HepG2 (cell line): ENCODE data around the gene ARL2. TPM values are rescaled to one million over a fixed set of nuclear protein-coding genes. Genes with fewer than 3 reads are reported as not detected.

Experiments used
- ATRX ChIP-seq: sonication (generic); formaldehyde crosslinking; IDR thresholded peaks from 2 replicates; pipeline ENCODE4 v1.4.0; 2020; ENCODE audit warnings: missing genetic modification reagents, borderline replicate concordance
- FOXK2 ChIP-seq: fragments of 450-650 bp; IDR thresholded peaks from 2 replicates; pipeline ENCODE4 v1.6.1; 2016
- GABPA ChIP-seq, 2 experiments: IDR thresholded peaks; 2 replicates each; pipeline ENCODE4 v1.6.1; 2011 to 2016; ENCODE audit warnings: low read depth in 2 of 2, low read length in 1 of 2, missing biosample characterization in 1 of 2, missing genetic modification characterization in 1 of 2
- GATAD1 ChIP-seq: IDR thresholded peaks from 2 replicates; pipeline ENCODE4 v1.6.1; 2016; ENCODE audit warnings: missing genetic modification reagents, missing compliant biosample characterization
- KDM2A ChIP-seq: sonication (generic); formaldehyde crosslinking; IDR thresholded peaks from 2 replicates; pipeline ENCODE4 v1.4.0; 2020; ENCODE audit warnings: low read depth, missing genetic modification reagents, borderline replicate concordance
- KLF11 ChIP-seq: IDR thresholded peaks from 2 replicates; pipeline ENCODE4 v1.6.1; 2016; ENCODE audit warnings: missing compliant biosample characterization
- KLF16 ChIP-seq, 2 experiments: sonication (generic) in 1 of 2; formaldehyde crosslinking in 1 of 2; IDR thresholded peaks; 2 replicates each; pipeline versions ENCODE4 v1.6.1 to v1.8.0; 2016 to 2023; ENCODE audit warnings: missing genetic modification reagents in 2 of 2, missing compliant biosample characterization in 1 of 2
- MXD4 ChIP-seq: IDR thresholded peaks from 2 replicates; pipeline ENCODE4 v1.6.1; 2016; ENCODE audit warnings: mild to moderate bottlenecking, missing biosample characterization, missing genetic modification reagents
- RFX3 ChIP-seq: IDR thresholded peaks from 2 replicates; pipeline ENCODE4 v1.6.1; 2016; ENCODE audit warnings: missing biosample characterization, missing genetic modification reagents
- RXRA ChIP-seq: sonication (generic); formaldehyde crosslinking; IDR thresholded peaks from 2 replicates; pipeline ENCODE4 v1.5.1; 2020; ENCODE audit warnings: missing genetic modification reagents
- SKI ChIP-seq: fragments of 450-650 bp; IDR thresholded peaks from one replicate; pipeline ENCODE4 v1.6.1; 2018; ENCODE audit warnings: mild to moderate bottlenecking; ENCODE audit not compliant: partially characterized antibody
- SRSF1 ChIP-seq: fragments of 200-400 bp; formaldehyde crosslinking; optimal IDR thresholded peaks from 2 replicates; pipeline ENCODE3; 2017; ENCODE audit warnings: mild to moderate bottlenecking, low read depth, low read length, moderate library complexity
- polyA plus RNA-seq, 8 experiments: library from polyadenylated mRNA; depleted of rRNA in 3 of 8; stranded (reverse) in 7 of 8; unstranded in 1 of 8; fragments of >200 nt; fragmentation: Illumina TruSeq in 4 of 8; extraction: Trizol in 4 of 8; gene quantifications; 2 replicates each; pipeline versions ENCODE4 v1.2.1 to v1.2.3, GENCODE V29; 2011 to 2016; ENCODE audit warnings: low read depth in 4 of 8, missing spikeins in 1 of 8, mixed read lengths in 1 of 8; ENCODE audit not compliant: insufficient read depth in 1 of 8
- total RNA-seq, 5 experiments: library from RNA; depleted of rRNA; stranded (reverse); fragments of >200 nt; fragmentation: Illumina TruSeq; extraction: Trizol; gene quantifications; 2 replicates each; pipeline ENCODE4 v1.2.3, GENCODE V29; 2016; ENCODE audit warnings: low read depth in 1 of 5
- TF ChIP-seq, protein P1 (sequence below), 2 experiments: sonication (generic) in 1 of 2; formaldehyde crosslinking in 1 of 2; IDR thresholded peaks; 2 replicates each; pipeline versions ENCODE4 v1.4.0 to v1.6.1; 2018 to 2020; ENCODE audit warnings: missing genetic modification reagents in 2 of 2, borderline replicate concordance in 1 of 2, low read depth in 1 of 2, mild to moderate bottlenecking in 1 of 2, missing biosample characterization in 1 of 2
- TF ChIP-seq, protein P2 (sequence below): sonication (generic); formaldehyde crosslinking; IDR thresholded peaks from 2 replicates; pipeline ENCODE4 v1.4.0; 2020; ENCODE audit warnings: mild to moderate bottlenecking, missing genetic modification reagents
- TF ChIP-seq, protein P3 (sequence below): sonication (generic); formaldehyde crosslinking; conservative IDR thresholded peaks from 2 replicates; pipeline ENCODE4 v1.4.0; 2020; ENCODE audit warnings: mild to moderate bottlenecking, missing genetic modification reagents, moderate library complexity
- TF ChIP-seq, protein P4 (sequence below): sonication (generic); formaldehyde crosslinking; IDR thresholded peaks from 2 replicates; pipeline ENCODE4 v1.5.0; 2020; ENCODE audit warnings: mild to moderate bottlenecking, missing genetic modification reagents
- TF ChIP-seq, protein P5 (sequence below): sonication (generic); formaldehyde crosslinking; IDR thresholded peaks from 2 replicates; pipeline ENCODE4 v1.5.0; 2020; ENCODE audit warnings: mild to moderate bottlenecking, missing genetic modification reagents
- TF ChIP-seq, protein P6 (sequence below): sonication (generic); formaldehyde crosslinking; IDR thresholded peaks from 2 replicates; pipeline ENCODE4 v1.9.0; 2021; ENCODE audit warnings: missing genetic modification reagents, mild to moderate bottlenecking, borderline replicate concordance

ARL2 gene
- total and polyA plus RNA-seq, 2 of the 13 experiments (the other 11 are each of a cell fraction or from before 2014, with no cell fraction given) = 82.9 to 84.4 TPM

DNA sequence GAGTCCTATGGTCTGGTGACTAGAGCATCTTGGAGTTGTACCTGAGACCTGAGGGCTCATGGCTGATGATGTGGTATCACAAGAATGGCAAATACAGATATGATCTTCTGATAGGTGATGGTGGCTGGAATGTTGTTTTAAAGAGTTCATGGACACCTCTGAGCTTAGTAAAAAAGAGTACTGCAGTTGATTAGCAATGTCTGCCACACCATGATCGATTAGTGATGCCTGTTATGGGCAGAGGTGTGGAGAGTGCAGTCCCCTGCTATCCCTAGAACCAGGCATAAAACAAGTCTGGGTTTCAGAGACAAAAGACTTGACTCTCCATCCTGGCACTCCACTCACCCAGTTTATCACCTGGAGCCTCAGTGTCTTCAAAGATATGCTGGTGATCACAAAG is 15.8 kb upstream of the ARL2 start (continued):
- TF ChIP-seq, protein P1, sequence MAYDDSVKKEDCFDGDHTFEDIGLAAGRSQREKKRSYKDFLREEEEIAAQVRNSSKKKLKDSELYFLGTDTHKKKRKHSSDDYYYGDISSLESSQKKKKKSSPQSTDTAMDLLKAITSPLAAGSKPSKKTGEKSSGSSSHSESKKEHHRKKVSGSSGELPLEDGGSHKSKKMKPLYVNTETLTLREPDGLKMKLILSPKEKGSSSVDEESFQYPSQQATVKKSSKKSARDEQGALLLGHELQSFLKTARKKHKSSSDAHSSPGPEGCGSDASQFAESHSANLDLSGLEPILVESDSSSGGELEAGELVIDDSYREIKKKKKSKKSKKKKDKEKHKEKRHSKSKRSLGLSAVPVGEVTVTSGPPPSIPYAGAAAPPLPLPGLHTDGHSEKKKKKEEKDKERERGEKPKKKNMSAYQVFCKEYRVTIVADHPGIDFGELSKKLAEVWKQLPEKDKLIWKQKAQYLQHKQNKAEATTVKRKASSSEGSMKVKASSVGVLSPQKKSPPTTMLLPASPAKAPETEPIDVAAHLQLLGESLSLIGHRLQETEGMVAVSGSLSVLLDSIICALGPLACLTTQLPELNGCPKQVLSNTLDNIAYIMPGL (CRISPR knock-in tag; IDR thresholded peaks at IDR 0.05; ENCODE audit: borderline replicate concordance in 1 of 2, low read depth in 1 of 2) = peak in 1 of 2 experiments; percentile 47; a peak in 1 of 4 replicates
- TF ChIP-seq, protein P2, sequence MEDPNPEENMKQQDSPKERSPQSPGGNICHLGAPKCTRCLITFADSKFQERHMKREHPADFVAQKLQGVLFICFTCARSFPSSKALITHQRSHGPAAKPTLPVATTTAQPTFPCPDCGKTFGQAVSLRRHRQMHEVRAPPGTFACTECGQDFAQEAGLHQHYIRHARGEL (CRISPR knock-in tag) = no peak
- TF ChIP-seq KLF16 (CRISPR knock-in tag; IDR thresholded peaks at IDR 0.05) (peak in 1 of 2 experiments; percentile 50; a peak in 1 of 4 replicates), RFX3 (CRISPR knock-in tag) (no peak), FOXK2 (no peak), ATRX (no peak), MXD4 (CRISPR knock-in tag) (no peak), GABPA (IDR thresholded peaks at IDR 0.05; ENCODE audit: low read depth, low read length) (no peak), GABPA (CRISPR knock-in tag; IDR thresholded peaks at IDR 0.05; ENCODE audit: low read depth) (peak; percentile 32; the same call in 1 of the 2 replicates), SRSF1 (no peak), RXRA (CRISPR knock-in tag) (no peak), KDM2A (CRISPR knock-in tag) (no peak), SKI (no peak), KLF11 (CRISPR knock-in tag) (no peak), GATAD1 (peak; percentile 73)
- TF ChIP-seq, protein P3, sequence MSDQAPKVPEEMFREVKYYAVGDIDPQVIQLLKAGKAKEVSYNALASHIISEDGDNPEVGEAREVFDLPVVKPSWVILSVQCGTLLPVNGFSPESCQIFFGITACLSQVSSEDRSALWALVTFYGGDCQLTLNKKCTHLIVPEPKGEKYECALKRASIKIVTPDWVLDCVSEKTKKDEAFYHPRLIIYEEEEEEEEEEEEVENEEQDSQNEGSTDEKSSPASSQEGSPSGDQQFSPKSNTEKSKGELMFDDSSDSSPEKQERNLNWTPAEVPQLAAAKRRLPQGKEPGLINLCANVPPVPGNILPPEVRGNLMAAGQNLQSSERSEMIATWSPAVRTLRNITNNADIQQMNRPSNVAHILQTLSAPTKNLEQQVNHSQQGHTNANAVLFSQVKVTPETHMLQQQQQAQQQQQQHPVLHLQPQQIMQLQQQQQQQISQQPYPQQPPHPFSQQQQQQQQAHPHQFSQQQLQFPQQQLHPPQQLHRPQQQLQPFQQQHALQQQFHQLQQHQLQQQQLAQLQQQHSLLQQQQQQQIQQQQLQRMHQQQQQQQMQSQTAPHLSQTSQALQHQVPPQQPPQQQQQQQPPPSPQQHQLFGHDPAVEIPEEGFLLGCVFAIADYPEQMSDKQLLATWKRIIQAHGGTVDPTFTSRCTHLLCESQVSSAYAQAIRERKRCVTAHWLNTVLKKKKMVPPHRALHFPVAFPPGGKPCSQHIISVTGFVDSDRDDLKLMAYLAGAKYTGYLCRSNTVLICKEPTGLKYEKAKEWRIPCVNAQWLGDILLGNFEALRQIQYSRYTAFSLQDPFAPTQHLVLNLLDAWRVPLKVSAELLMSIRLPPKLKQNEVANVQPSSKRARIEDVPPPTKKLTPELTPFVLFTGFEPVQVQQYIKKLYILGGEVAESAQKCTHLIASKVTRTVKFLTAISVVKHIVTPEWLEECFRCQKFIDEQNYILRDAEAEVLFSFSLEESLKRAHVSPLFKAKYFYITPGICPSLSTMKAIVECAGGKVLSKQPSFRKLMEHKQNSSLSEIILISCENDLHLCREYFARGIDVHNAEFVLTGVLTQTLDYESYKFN (CRISPR knock-in tag) = 0 out of 2 replicates have a peak, but pooled peaks have one; percentile 10
- TF ChIP-seq, protein P4, sequence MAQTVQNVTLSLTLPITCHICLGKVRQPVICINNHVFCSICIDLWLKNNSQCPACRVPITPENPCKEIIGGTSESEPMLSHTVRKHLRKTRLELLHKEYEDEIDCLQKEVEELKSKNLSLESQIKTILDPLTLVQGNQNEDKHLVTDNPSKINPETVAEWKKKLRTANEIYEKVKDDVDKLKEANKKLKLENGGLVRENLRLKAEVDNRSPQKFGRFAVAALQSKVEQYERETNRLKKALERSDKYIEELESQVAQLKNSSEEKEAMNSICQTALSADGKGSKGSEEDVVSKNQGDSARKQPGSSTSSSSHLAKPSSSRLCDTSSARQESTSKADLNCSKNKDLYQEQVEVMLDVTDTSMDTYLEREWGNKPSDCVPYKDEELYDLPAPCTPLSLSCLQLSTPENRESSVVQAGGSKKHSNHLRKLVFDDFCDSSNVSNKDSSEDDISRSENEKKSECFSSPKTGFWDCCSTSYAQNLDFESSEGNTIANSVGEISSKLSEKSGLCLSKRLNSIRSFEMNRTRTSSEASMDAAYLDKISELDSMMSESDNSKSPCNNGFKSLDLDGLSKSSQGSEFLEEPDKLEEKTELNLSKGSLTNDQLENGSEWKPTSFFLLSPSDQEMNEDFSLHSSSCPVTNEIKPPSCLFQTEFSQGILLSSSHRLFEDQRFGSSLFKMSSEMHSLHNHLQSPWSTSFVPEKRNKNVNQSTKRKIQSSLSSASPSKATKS (CRISPR knock-in tag) = no peak
- TF ChIP-seq, protein P5, sequence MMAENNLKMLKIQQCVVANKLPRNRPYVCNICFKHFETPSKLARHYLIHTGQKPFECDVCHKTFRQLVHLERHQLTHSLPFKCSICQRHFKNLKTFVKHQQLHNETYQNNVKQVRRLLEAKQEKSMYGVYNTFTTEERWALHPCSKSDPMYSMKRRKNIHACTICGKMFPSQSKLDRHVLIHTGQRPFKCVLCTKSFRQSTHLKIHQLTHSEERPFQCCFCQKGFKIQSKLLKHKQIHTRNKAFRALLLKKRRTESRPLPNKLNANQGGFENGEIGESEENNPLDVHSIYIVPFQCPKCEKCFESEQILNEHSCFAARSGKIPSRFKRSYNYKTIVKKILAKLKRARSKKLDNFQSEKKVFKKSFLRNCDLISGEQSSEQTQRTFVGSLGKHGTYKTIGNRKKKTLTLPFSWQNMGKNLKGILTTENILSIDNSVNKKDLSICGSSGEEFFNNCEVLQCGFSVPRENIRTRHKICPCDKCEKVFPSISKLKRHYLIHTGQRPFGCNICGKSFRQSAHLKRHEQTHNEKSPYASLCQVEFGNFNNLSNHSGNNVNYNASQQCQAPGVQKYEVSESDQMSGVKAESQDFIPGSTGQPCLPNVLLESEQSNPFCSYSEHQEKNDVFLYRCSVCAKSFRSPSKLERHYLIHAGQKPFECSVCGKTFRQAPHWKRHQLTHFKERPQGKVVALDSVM = no peak
- TF ChIP-seq, protein P6, sequence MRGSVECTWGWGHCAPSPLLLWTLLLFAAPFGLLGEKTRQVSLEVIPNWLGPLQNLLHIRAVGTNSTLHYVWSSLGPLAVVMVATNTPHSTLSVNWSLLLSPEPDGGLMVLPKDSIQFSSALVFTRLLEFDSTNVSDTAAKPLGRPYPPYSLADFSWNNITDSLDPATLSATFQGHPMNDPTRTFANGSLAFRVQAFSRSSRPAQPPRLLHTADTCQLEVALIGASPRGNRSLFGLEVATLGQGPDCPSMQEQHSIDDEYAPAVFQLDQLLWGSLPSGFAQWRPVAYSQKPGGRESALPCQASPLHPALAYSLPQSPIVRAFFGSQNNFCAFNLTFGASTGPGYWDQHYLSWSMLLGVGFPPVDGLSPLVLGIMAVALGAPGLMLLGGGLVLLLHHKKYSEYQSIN (CRISPR knock-in tag) = no peak
